NCI-H128 (cell line): ENCODE measurements around the gene ABHD1.
"Not testable (repeated sequence)": the region's sequence is repeated elsewhere in the genome, so short reads cannot be mapped to it uniquely, and the experiment has no call there.

Experiments
- DNase-seq: peaks from one replicate; lab custom pipeline; 2025; ENCODE audit not compliant: unreplicated experiment; lab: John Stamatoyannopoulos, UW

ABHD1 gene

GRCh38 chr2:27109083-27109482, 14.5 kb upstream of the ABHD1 start:
- no peak for DNase-seq

DNA sequence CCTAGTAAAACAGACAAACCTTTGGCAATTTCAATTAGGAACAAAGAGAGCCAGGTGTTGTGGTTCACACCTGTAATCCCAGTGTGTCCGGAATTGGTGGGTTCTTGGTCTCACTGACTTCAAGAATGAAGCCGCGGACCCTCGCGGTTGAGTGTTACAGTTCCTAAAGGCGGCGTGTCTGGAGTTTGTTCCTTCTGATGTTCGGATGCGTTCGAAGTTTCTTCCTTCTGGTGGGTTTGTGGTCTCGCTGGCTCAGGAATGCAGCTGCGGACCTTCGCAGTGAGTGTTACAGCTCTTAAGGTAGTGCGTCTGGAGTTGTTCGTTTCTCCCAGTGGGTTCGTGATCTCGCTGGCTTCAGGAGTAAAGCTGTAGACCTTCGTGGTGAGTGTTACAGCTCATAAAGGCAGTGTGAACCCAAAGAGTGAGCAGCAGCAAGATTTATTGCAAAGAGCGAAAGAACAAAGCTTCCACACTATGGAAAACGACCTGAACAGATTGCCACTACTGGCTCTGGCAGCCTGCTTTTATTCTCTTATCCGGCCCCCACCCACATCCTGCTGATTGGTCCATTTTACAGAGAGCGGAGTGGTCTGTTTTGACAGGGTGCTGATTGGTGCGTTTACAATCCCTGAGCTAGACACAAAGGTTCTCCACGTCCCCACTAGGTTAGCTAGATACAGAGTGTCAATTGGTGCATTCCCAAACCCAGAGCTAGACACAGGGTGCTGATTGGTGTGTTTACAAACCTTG, 12.8 kb upstream of the ABHD1 start:
- not testable (repeated sequence) for DNase-seq

DNA sequence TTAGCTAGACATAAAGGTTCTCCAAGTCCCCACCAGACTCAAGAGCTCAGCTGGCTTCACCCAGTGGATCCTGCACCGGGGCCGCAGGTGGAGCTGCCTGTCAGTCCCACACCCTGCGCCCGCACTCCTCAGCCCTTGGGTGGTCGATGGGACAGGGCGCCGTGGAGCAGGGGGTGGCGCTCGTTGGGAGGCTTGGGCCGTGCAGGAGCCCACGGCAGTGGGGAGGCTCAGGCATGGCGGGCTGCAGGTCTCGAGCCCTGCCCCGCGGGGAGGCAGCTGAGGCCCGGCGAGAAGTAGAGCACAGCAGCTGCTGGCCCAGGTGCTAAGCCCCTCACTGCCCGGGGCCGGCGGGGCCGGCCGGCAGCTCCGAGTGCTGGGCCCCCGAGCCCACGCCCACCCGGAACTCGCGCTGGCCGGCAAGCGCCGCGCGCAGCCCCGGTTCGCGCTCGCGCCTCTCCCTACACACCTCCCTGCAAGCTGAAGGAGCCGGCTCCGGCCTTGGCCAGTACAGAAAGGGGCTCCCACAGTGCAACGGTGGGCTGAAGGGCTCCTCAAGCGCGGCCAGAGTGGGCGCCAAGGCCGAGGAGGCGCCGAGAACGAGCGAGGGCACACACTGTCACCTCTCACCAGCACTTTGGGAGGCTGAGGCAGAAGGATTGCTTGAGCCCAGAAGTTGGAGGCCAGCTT, 12.1 kb upstream of the ABHD1 start:
- not testable (repeated sequence) for DNase-seq

- DNase-seq: no peak
These were observed 8.1 kb upstream of the ABHD1 start for GRCh38 chr2:27115519-27115918.

DNA sequence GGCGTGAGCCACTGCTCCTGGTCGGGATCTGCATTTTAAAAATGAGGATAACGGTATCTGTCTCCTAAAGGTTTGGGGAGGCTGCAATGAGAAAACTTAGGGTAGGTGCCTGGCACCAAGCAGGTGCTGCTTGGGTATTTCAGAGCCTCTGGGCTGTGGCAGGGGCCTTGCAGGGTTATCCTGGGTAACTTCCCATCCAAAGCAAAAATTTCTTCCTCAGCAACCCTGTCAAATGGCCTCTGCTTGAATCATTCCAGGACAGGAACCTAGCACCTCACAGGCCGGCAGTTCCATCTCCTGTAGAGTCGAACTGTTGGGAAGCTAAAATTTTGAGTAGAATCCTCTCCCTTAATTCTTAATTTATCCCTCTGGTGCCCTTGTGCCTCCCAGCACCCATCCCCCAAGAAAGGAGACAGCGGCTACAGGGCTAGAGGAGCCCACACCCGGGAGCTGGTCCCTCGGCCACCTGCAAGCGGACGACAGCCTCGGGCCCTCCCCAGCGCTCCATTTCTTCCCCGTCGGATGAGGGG, 5.6 kb upstream of the ABHD1 start:
- no peak for DNase-seq

DNA sequence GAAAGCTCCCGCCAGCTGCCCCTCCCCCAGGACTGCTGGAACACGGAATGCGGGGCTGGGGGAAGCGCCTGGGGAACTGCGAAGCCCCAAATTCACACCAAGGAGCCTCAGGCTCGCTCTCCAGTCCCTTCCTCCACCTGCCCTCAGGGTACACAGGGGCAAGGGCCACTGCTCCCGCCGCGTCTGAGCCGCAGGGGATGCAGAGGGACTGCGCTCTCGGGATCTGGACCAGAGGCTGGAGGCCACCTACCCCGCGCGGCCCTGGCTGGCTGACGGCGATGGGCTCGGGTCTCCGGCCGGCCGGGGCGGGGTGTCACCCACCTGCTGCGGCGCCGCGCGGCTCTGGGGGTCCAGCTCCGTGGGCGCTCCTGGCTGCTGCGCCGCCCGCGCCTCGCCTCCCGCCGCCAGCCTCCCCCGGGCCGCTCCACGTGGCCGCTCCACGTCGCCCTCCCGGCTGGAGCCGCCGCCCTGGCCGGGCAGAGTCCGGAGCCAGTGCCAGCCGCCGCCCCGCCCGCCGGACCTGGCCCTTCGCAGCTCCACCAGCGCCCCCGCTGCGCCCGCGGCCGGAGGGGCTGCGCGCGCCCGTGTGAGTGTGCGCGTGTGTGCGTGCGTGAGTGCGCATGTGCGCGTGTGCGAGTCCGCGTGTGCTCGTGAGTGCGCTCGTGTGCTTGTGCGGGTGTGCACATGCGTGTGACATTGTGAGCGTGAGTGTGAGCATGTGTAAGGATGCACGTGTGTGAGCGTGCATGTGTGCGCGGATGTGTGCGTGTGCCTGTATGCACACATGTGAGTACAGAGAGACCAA, 4.9 kb upstream of the ABHD1 start, which contains the start of gene CGREF1:
Gene CGREF1 (minus strand): TSS at position 604 of the 805 bp plus-strand sequence. CDS start 14,762 bp downstream, outside the sequence.
- DNase-seq: no peak

DNA sequence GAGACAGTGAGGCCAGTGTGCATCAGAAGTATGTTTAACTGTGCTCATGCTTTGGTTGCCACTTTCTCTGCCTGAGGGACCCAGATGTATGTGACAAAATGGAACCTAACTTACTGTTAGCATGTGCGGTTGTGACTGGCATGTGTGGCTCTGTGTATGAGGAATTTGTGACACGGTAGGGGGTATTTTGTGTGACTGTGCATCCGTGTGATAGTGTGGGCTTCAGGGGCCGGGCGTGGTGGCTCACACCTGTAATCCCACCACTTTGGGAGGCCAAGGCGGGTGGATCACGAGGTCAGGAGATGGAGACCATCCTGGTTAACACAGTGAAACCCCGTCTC, 4.3 kb upstream of the ABHD1 start:
- DNase-seq: not testable (repeated sequence)

GRCh38 chr2:27121906-27122305, 1.7 kb upstream of the ABHD1 start:
- DNase-seq: no peak

GRCh38 chr2:27122791-27123190, 824 bp upstream of the ABHD1 start:
- no peak for DNase-seq

DNA sequence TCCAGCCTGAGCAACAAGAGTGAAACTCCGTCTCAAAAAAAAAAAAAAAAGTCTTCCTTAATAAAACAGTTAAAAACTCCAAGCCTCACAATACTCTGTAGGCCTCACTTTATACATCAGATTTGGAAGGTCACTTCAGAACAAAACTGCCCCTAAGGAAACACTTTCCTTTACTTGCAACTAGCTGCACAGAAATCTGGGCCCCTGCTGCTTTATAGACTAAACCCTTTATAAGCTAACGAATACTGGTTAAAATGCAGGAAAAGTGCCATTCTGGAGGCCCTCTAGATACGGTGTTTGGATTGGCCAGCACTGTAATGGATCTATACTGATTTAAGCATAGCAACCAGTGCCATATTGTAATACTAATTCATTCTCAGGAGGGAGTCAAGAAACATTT, 1.5 kb downstream of the ABHD1 start:
- no peak for DNase-seq

DNA sequence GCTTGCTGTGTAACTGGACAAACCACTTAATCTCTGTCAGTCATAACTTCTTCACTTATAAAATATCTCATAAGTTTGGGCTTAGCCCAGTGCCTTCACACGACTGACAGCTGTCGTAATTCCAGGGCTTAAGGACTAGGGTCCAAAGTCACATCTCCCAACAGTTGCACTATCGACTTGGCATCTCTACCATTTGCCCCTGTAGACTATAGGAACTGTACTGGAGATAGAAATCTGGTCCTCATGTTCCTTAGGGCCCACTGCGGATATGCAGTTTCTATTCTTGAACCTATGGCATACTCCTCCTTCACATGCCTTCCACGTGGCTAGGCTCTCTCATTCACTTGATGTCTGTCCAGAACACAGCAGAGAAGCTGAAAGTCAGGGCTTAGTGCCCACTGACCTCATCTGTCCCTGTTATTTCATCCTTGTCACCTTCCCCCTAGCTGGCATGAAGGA, 2.7 kb downstream of the ABHD1 start:
- DNase-seq: no peak

GRCh38 chr2:27127883-27128667, 4.5 kb downstream of the ABHD1 start:
- no peak for DNase-seq

GRCh38 chr2:27128668-27129571, 5.3 kb downstream of the ABHD1 start:
- no peak for DNase-seq

DNA sequence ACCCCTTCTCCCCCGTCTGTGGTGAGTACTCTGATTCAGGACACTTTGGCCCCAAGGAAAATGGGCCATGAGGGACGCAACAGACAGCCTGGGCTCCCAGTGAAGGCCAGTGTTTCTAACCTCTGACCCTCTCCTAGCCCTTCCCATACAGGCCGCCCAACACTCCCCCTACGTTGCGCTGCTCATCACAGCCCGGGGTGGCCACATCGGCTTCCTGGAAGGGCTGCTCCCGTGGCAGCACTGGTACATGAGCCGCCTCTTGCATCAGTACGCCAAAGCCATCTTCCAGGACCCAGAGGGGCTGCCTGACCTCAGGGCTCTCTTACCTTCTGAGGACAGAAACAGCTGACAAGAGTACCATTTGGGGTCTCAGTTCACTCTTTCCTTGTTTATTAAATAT, 6.8 kb downstream of the ABHD1 start:
- no peak for DNase-seq

- DNase-seq: no peak
These were observed 7.8 kb downstream of the ABHD1 start for GRCh38 chr2:27131429-27131828.

- no peak for DNase-seq
These were observed 9.7 kb downstream of the ABHD1 start for GRCh38 chr2:27133195-27133875.

DNA sequence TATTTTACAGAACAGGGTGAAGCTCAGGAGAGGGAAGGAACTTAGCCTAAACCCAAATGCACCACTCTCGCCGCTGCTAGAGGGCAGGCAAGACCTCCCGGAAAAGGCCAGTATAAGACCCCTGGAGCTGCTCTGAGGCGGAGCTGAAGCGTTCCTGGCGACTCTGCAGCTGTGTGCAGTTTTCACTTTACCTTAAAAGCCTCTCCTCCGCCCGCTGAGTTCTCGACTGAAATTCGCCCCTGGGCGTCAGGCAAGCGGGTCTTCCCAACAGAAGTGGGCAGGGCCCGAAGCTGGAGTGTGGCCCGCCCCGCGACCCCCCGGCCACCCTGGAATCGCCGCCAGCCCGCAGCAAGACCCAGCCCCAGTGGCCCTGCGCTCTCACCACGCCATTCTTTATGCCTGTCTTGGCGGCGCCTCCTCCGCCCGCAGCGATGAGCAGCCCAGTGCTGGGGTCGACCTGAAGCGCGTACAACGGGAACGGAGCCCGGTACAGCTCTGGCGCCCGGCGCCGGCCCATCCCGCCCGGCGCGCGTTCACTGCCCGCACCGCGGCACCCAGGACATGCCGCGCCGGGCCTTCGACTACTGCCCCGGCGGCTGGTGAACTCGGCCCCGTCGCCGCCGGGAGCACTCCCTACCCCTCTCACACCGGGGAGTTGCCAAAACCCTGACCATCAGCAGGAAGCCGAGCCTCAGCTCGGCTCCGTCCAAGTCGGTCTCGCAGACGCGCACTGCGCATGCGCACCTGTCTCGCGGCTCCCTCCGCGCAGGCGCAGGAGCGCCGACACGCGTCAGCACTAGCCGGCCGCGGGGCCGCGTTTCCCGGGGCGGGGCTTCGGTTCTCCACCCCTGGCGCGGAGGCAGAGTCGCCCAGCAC, 10.5 kb downstream of the ABHD1 start, which contains the start of gene PREB:
Gene PREB (minus strand): TSS at position 732 of the 876 bp plus-strand sequence. CDS start 215 bp downstream, at position 517.
- DNase-seq: peak; percentile 92
